Activated CD8-positive, alpha-beta memory T cell treated with anti-CD3 and anti-CD28 coated beads, Interleukin-2, amount 50 U/mL, for 1 hour (primary cell): ENCODE data around the gene SESN2.

Source experiments
- DNase-seq: peaks from one replicate; pipeline ENCODE4 v3.0.0-alpha.2; 2020; ENCODE audit errors: extremely low read depth

The SESN2 gene, protein sequence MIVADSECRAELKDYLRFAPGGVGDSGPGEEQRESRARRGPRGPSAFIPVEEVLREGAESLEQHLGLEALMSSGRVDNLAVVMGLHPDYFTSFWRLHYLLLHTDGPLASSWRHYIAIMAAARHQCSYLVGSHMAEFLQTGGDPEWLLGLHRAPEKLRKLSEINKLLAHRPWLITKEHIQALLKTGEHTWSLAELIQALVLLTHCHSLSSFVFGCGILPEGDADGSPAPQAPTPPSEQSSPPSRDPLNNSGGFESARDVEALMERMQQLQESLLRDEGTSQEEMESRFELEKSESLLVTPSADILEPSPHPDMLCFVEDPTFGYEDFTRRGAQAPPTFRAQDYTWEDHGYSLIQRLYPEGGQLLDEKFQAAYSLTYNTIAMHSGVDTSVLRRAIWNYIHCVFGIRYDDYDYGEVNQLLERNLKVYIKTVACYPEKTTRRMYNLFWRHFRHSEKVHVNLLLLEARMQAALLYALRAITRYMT

DNA sequence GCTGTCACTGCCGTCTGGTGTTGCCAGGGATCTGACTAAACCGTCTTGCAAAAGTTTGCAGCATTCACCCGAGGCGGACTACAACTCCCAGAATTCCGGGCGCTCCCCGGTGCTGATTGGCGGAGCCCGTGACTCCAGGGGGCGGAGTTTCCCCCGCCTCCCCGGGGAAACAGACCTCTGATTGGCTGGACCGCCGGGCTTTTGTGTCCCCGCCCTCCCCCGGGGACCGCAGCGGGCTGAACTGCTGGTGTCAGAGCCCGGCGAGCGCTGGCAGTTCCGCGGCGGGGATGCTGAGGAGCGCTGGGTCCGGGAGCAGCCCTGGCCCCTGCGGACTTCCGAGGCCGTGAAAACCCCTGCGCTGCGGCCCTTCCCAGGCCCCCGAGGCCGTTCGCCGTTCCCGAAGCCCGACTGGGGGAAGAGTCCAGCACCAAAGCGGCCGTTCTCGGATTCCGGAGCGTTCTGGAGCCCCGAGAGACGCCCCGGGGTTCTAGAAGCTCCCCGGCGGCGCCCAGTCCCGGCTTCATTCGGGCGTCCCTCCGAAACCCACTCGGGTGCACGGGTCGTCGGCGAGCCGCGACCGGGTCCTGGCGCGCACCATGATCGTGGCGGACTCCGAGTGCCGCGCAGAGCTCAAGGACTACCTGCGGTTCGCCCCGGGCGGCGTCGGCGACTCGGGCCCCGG lies at the start of gene SESN2:
TSS of gene SESN2 (plus strand) at position 267 of the 682 bp plus-strand sequence. CDS start at position 597, 330 bp downstream.
- peak; percentile 95 for DNase-seq

DNA sequence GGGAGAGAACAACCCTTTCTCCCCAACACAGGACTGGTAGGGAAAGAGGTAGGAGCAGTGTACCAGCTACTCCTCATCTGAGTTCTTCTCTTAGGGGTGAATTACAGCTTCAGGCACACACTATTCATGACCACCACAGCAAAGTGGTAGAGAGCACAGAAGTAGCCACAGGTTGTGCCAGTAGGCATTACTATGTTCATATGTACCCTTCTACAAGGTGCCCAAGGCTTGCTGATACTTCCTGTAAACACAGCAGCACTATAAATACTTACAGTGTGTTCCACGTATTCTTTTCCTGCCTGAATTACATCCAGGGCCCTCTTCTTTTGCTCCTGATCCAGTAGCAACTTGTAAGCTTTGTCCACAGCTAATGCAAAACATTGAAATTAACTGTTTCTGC lies 49.6 kb upstream of the SESN2 start:
- DNase-seq = no peak

DNA sequence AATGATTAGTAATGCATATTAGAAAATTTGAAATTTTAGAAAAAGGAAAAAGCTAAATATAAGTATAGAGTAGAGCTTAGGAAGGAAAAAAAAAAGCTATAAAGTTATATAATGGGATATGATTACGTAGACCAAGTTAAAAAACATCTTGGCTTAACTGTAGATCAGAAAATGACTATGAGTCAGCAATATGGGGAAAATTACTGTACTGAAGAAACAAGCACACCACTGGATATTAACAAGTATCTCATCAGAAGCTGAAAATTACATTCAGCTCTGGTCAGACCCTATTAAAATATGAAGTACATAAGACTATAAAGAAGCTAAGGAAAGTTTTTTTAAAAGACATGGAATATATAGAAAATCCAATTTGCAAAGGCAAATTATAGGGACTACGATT lies 46.0 kb upstream of the SESN2 start:
- no peak for DNase-seq

DNA sequence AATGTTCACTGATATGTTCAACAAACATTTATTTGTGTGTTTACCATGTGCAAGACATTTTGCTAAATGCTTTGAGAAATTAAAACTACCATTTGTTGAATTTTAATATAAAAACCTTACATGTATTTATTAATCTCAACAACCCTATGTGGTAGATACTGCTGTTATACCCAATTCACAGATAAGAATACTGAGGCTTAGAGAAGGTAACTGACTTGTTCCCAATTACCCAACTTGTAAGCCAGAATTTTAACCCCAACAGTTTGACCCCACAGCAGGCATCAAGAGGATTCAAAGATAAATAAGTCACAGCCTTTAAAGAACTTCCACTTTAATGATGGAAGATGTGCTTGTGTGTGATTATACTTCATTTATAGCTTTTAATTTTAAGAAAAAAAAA lies 30.2 kb upstream of the SESN2 start:
- DNase-seq = no peak

DNA sequence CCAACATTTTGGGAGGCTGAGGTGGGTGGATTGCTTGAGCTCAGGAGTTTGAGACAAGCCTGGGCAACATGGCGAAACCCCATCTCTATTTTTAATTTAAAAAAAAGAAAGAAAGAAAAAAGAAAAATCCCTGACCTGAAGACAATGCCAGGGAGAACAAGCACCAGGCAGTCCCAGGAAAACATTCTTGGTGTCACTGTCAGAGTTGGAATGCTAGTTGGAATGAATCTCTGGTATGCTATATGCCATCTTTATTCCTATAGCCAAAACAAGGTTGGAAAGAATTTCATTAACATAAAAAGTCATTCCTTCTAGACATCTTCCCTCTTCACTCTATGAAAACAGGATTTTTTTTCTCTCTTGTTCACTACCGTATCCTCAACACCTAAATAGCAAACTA lies 29.3 kb upstream of the SESN2 start:
- no peak for DNase-seq

DNA sequence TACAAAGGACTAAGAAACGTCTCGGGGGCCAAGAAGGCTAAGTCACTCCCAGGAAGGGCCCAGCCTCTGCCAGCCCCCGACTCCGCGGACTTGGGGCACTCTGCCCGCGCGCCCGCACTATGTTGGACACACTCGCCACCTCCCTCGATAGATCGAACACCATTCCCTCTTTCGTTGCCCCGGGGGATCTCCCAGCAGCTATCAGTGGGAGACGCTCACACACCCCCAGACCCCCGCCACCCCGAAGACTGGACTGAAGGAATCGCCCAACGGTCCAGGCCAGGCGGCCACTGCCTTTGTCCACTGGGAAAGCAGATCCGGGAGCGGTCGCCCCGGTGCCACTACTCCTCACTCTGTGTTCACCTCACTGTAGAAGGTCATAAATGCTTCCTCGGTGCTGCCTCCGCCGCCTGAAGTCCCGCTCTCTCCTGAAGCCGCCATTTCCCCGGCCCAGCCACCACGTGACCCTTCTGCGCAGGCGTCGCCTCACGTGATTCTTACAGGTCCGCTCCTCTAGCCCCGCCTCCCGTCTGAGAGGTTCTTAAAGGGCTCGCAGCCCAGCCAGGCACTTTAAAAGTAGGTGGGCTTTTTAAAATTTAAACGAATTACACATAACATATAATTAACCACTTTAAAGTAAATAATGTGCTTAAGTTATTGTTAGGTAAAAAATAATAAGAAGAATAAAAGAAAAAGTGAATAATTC lies 26.6 kb upstream of the SESN2 start, which contains the start of gene DNAJC8:
TSS of gene DNAJC8 (minus strand) at position 472 of the 706 bp plus-strand sequence. CDS start at position 441, 31 bp downstream.
- DNase-seq = peak; percentile 92

DNA sequence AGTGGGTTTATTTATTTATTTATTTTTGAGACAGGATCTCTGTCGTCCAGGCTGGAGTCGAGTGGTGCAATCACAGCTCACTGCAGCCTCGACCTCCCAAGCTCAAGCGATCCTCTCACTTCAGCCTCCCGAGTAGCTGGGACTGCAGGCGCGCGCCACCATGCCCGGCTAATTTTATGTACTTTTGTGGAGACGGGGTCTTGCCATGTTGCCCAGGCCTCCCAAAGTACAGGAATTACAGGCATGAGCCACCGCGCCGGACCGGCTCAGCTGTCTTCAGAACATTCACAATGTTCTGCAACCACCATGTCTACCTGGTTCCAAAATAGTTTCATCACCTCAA lies 26.1 kb upstream of the SESN2 start:
- DNase-seq = no peak

DNA sequence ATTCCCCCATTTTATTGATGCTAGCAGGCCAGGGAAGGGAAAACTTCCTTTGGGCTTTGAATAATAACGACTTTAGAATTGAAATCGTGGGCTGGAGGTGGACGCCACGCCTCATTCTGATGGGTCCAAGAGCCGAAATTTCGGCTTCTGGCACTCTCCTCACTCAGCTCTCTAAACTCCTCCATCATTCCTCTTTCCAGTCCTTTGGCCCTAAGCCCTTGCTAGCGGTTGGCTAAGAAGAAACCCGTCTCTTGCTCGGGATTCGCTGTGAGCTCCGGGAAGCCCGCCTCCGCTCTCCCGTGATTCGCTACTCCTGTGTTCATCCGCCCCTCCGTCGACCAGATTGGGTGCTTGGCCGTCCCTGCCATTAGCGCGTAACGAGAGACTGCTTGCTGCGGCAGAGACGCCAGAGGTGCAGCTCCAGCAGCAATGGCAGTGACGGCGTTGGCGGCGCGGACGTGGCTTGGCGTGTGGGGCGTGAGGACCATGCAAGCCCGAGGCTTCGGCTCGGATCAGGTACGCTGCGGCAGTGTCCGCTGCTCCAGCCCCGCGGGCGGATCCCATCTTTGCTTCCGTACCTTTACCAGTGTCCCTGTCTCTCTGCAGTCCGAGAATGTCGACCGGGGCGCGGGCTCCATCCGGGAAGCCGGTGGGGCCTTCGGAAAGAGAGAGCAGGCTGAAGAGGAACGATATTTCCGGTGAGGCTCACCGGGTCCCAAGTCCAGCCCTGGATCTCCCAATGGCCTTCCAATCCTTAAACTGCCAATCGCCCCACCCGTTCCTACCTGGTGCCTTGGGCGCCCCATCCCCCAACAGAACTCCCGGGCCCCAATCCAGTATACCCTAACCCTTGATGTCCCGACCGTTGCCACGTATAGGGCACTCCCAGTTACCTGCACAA lies 23.3 kb upstream of the SESN2 start, which contains the start of gene ATP5IF1:
TSS of gene ATP5IF1 (plus strand) at position 370 of the 901 bp plus-strand sequence. CDS start at position 430, 60 bp downstream.
- DNase-seq = peak; percentile 86

DNA sequence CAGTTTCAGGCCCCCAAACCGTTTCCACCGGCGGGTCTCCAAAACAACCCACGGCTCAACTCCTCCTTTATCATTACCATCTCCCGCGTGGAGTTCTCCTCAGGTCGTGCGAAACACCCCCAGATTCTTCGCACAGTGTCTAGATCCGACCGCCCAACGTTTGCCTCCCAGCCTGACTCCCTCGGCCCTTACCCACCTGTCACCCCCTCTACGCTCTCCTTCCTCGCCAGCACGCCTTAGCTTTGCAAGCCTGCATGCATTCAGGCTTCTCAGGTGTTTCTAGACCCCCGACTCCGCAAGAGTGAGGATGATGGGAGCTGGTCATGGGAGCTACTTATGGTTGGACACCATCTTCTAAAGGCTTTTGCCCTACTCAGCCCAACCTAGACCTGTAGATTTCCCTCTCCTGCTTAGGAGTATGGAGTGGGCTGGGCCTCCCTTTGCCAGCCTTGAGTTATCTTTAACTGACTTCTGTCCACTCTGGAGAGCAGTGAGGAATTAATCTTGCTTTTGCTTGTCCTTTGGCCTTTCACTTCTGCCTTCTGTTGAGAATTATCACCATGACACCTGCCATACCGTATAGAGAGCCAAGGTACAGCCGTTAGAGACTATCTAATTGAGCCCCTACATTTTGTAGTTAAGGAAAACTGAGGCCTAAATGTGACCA lies 22.5 kb upstream of the SESN2 start:
- DNase-seq = no peak

DNA sequence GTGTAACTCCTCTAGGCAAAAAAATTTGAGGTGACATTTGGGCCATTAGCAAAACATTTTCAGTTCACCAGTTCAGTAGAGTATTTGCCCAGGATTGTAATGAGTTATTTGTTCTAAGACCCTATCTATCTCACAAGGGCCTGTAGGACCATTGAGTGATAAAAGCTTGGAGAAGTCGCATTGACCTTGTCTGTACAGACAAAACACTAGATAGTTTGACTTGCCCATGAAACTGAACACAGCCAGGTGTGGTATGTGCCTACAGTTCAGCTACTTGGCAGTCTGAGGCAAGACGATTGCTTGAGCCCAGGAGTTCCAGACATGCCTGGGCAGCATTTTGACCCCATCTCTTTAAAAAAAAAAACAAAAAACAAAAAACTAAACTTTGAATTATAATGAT lies 20.3 kb upstream of the SESN2 start:
- DNase-seq = no peak

DNA sequence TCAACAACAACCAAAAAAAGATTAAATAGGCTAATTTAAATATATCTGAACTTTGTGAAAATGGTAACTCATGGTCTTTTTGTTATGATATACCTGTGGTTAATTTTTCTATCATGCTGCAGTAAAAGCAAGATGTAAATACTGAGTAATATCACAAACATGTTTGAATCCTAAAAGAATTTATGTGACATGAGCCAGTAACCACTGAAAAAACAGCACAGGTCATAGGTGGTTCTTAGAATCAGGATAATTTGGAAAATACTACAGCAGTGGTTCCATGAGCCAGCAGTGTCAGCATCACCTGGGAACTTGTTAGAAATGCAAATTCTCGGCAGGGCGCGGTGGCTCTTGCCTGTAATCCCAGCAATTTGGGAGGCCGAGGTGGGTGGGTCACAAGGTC lies 19.3 kb upstream of the SESN2 start:
- no peak for DNase-seq

DNA sequence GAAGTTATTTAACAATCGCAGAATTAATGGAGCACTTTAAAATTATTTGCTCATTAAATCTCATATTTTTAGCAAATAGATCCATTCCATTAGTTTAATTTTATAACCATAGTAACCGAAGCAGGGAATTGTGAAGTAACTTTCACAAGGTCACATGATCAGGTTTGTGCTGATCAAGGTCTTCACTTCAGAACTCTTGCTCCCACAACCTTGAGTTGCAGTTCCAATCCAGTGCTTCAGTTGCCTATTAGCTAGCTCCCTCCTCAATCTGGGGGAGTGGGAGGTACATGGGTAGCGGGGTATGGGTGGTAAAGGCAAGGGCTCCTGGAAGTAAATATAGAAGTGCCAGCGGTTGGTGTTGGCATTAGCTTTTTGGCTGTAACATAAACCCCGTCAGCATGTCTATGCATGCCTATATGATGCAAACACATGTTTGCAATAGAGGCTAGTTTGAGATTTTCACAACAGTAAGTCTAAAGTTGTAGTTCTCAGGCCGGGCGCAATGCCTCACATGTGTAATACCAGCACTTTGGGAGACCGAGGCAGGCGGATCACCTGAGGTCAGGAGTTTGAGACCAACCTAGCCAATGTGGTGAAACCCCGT lies 17.6 kb upstream of the SESN2 start:
- no peak for DNase-seq

DNA sequence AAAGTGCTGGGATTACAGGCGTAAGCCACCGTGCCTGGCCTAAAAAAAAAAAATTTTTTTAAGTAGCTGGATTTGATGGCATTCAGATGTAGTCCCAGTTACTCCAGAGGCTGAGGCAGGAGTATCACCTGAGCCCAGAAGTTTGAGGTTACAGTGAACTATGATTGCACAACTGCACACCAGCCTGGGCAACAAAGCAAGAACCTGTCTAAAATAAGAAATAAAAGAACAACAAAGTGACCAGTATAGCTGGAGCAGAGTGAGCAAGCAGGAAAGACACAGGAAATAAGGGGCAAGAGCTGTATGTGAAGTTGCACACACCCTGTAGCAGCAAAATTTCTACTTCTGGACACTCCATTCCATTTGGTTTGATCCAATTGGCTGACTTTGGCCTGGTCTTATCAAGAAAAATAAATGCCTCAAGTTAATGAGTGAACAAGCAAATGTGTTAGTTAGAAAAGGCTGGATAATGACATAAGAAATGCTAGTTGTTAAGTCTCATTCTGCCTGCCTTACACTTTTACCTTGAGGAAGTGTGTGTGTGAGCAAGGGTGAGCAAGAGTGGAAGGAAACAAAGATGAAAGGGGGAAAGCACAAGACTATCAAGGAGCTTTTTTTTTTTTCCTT lies 15.5 kb upstream of the SESN2 start:
- no peak for DNase-seq

DNA sequence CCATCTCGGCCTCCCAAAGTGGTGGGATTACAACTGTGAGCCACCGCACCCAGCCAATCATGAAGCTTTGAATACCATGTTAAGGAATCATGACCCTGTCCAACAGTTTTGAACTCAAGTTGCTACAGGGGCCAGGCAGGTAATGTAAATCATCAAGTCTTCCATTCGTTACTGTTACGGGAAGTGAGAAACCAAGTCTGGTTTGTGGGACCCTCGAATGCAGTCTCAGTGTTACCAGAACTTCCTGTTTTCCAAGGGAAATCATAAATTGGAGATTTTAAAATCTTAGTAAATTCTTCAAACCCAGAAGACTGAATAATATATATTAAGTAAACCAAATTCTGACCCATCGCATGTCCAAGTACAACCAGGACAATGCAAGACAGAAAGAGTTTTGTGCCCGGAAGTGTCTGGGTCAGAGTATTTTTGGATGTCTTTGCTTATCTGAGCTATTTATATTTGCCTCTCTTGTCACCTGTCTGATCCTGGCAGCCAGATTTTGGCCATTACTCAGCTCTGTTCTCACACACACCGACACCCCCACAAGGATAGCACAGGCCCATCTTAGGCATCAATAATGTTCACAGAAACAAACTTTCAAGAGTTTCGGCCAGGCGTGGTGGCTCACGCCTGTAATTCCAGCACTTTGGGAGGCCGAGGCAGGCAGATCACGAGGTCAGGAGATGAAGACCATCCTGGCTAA lies 14.6 kb upstream of the SESN2 start:
- no peak for DNase-seq

DNA sequence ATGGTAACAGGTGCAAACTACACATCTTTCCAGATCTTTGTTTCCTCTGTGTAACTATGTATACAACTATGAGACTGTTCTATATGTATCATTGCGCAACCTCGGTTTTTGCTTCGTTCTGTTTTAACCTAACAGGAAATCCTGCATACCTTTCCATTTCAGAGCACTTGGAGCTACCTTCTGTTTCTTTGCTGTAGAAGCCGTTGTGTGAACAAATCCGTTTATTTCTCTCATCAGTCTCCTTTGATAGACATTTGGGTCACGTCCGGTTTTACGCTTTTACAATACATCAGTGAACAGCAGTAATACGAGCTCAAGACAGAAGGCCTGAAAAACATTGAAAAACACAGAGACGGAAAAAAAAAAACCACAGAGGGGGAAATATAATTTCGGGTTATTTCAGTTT lies 12.9 kb upstream of the SESN2 start:
- peak; percentile 38 for DNase-seq

DNA sequence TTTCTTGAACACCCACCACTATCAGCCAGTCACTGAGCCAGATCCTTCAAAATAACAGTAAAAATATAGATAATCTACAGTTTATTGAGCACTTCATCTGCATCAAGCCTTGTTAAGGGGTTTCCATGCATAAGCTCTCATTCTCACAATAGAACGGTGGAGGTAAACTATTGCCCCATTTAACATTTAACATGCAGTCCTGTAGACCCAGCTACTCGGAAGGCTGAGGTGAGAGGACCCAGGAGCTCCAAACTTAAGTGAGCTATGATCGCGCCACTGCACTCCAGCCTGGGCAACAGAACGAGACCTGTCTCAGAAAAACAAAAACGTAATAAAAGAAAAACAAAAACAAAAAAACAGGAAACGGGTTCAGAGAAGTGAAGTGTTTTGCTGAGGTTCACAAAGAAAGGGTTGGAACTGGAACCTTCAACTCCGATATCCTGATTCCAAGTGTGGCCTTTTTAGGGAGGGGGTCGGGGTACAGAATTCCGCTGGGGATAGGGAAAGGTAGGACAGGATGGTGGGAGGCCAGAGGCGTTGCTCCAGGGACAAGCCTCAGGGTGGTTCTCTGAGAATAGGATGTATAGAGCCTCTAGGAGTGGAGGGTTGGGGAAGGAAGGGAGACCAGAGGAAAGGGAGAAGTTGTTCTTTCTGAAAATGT lies 11.6 kb upstream of the SESN2 start:
- DNase-seq = no peak

DNA sequence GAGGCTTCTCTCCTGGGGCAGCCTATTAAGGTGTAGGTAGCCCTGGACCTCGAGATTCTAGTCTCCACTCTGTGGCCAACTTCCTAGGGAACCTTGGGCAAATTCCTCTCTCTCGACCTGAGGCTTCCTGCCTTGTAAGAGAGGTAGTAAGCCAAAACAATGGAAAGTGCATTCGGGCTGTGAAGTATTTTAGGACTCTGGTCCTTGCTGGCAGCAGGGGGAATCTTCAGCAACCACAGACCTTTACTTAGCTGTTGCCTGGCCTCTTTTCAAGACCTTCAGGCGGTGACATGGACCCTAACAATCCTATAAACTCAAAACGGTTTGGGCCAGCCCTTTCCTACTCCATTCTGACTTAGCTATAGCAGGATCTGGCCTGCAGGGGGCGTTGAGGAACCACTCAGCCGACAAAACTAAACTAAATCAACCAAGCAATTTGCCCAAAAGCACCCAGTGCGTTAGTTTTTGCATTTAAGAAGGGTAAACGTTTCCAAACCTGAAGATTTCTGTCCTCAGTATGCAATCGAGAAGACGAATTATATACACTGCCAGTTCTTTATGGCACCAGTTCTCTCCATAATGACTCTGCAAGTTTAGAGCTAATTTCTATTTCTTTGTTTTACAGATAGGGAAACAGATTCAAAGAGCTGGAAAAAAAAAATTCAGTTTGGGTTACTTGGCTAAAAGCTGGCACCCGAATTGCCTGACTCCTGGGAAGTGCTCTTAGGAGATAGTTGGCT lies 10.9 kb upstream of the SESN2 start:
- DNase-seq = peak; percentile 50
